BJ (cell line): ENCODE data around the gene CD247. TPM values are rescaled to one million over a fixed set of nuclear protein-coding genes. Genes with fewer than 3 reads are reported as not detected.

Experiments
- CTCF ChIA-PET: fragments of 350-600 bp; formaldehyde crosslinking; extraction: SDS; loops from one replicate; lab custom pipeline; 2021; ENCODE audit warnings: antibody characterized with exemption, inconsistent platforms; lab: Yijun Ruan, JAX
- POLR2A ChIA-PET: fragments of 300-600 bp; sonication (Branson Sonifier 250); formaldehyde crosslinking; extraction: SDS; loops from one replicate; lab custom pipeline; 2021; ENCODE audit warnings: antibody characterized with exemption; lab: Charles Lee
- DNase-seq: peaks from one replicate; pipeline ENCODE4 v3.0.0-alpha.2; 2011; ENCODE audit warnings: low read depth
- H3K27me3 ChIP-seq: 2 replicates; pipeline ENCODE4 v1.6.0; 2011; ENCODE audit warnings: low read length; ENCODE audit not compliant: control insufficient read depth, insufficient read depth
- H3K36me3 ChIP-seq: 2 replicates; pipeline ENCODE4 v1.5.1; 2011; ENCODE audit warnings: low read length; ENCODE audit not compliant: control insufficient read depth, insufficient read depth
- H3K4me3 ChIP-seq: 2 replicates; pipeline ENCODE4 v1.5.1; 2011; ENCODE audit warnings: low read depth, mild to moderate bottlenecking, control low read depth, low read length
- polyA plus RNA-seq: library from polyadenylated mRNA; depleted of rRNA; stranded (reverse); fragments of >200 nt; gene quantifications from 2 replicates; pipeline ENCODE4 v1.2.3, GENCODE V29; 2011
- TF ChIP-seq, protein P1 (sequence below): IDR thresholded peaks from 2 replicates; pipeline ENCODE4 v1.5.1; 2011; ENCODE audit warnings: low read depth, mild to moderate bottlenecking, control low read depth, inconsistent platforms, low read length, moderate library complexity; ENCODE audit not compliant: insufficient read depth

CD247 gene
- polyA plus RNA-seq, 1 experiment, result not detected

- ChIA-PET CTCF (interaction anchor here (0.6 to 1.9 kb wide), 5 partner anchors 45 to 1969 kb away, joined by 5 to 13 read pairs (median 6); no protein-coding TSS in a partner anchor), POLR2A (no interaction called here)
- Histone ChIP-seq H3K27me3 (peaks cover 9% of the 10 kb centered on the region; the same call in 1 of the 2 replicates), H3K36me3 (no peaks in the 10 kb centered on the region), H3K4me3 (no peak overlapping the region)
- TF ChIP-seq, protein P1, sequence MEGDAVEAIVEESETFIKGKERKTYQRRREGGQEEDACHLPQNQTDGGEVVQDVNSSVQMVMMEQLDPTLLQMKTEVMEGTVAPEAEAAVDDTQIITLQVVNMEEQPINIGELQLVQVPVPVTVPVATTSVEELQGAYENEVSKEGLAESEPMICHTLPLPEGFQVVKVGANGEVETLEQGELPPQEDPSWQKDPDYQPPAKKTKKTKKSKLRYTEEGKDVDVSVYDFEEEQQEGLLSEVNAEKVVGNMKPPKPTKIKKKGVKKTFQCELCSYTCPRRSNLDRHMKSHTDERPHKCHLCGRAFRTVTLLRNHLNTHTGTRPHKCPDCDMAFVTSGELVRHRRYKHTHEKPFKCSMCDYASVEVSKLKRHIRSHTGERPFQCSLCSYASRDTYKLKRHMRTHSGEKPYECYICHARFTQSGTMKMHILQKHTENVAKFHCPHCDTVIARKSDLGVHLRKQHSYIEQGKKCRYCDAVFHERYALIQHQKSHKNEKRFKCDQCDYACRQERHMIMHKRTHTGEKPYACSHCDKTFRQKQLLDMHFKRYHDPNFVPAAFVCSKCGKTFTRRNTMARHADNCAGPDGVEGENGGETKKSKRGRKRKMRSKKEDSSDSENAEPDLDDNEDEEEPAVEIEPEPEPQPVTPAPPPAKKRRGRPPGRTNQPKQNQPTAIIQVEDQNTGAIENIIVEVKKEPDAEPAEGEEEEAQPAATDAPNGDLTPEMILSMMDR, result no peak
- DNase-seq, result no peak
Observed at GRCh38 chr1:167446966-167447365, 71.4 kb downstream of the CD247 start.

DNA sequence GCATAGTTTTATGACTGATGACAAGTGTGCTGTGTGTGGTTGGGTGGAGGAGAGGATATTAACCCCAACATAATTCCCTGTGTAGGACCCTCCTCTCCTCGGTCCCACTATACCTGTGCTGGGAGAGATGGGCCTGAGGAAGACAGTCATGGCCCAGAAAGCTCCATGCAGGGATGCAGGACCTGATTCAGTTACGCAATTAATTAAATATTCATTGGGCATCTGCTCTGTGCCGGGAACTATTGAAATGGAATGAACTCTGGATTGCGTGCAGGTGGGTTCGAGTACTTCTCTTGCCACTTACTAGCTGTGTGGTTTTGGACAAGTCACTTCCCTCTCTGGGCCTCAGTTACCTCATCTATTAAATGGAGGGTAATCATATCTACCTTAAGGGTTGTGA is 74.6 kb downstream of the CD247 start:
- TF ChIP-seq, protein P1, result no peak
- DNase-seq, result no peak
- ChIA-PET POLR2A (no interaction called here), CTCF (interaction anchor here (0.6 to 5.7 kb wide), 8 partner anchors 11 to 377 kb away, joined by 3 to 38 read pairs (median 6); no protein-coding TSS in a partner anchor)
- no peak overlapping the region for H3K4me3 ChIP-seq
- H3K36me3 ChIP-seq, result no peaks in the 10 kb centered on the region
- H3K27me3 ChIP-seq, result peaks cover 15% of the 10 kb centered on the region

DNA sequence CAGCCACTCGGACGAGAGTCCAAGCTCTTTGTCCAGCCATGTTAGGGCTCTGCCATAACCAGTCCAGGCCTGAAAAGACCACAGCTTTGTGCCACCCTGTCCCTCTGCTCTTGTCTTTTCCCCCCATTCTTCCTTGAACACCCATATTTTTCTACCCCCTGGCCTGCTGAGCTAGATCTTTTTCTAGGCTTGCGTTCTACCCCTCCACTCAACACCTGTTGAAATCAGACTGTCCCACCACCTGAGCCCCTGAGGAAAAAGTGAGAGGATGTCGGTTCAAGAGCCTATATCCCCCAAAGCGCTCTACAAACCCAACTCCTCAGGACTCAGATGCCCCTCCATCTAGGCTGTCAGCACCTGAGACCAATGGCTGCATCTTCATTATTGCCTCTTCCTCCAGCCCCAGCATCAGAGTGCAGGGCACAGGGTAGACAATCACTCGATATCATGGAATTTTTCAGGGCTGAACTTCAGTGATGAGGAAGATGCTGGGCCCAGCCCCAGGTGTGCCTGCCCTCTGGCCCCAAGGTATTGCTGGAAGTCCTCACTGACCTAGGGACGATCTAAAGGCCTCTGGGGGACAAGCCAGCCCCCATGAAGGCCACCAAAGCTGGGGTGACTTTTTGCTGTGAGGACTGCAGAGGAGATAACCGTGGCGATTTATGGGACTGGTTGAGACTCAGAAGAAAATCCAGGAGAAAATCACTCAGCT is 75.3 kb downstream of the CD247 start:
- no peak for DNase-seq
- TF ChIP-seq, protein P1, result no peak
- ChIA-PET CTCF (interaction anchor here (0.6 to 5.7 kb wide), 14 partner anchors 9 to 377 kb away, joined by 3 to 38 read pairs (median 4); no protein-coding TSS in a partner anchor), POLR2A (no interaction called here)
- peaks cover 18% of the 10 kb centered on the region for H3K27me3 ChIP-seq
- H3K4me3 ChIP-seq, result no peak overlapping the region
- H3K36me3 ChIP-seq, result no peaks in the 10 kb centered on the region

DNA sequence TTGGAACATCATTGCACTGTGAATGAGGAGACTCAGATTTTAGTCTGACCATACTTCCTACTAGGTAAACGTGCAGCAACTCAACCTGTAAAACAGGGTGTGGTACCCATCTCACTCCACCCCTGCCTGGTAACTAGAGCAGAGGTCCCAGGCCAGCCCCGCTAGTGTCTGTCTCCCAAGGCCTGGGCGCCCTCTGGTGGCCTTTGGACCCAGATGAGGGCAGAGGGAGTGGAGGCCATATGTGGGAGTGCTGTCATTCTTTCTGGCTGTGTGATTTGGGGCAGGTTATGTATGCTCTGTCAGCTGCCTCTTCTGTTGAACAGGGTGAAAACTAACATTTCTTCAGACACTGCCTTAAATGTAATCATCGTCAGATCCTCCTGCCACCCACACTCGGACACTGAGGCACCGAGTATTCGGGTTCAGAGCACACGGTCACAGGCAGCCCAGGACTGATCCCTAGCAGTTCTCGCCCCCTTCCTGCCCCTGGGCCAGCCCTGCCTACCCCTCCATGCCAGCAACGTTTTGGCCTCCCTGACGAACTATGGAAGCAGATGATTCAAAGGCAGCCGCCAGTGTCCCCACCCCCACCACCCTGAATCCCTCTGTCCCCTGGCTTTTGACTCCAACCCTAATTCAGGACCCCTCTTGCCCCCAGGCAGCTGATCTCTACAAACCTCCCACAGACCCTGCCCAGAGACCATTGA is 76.0 kb downstream of the CD247 start:
- no peak for DNase-seq
- Histone ChIP-seq H3K27me3 (peaks cover 17% of the 10 kb centered on the region), H3K4me3 (no peak overlapping the region), H3K36me3 (no peaks in the 10 kb centered on the region)
- ChIA-PET POLR2A (no interaction called here), CTCF (interaction anchor here (0.6 to 5.7 kb wide), 18 partner anchors 9 to 376 kb away, joined by 3 to 38 read pairs (median 4); no protein-coding TSS in a partner anchor)
- TF ChIP-seq, protein P1, result peak; percentile 87

DNA sequence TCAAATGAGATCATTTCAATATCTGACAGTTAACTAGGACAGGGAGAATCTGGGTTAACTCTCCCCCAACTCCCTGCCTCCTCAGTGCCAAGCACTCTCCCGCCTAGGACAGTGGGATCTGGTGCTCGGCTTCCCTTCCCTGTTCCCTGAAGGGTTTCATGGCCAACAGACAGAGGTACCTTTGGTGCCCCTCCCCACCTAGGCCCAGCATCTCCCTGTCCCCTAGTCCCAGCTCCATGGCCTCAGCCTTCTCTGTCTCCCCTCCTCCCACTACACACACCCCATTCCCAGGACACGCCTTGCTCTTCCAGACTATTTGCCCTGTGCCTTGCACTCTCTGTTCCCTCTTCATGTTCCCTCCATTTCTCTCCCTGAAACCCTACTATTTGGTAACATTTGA is 77.1 kb downstream of the CD247 start:
- no peak for DNase-seq
- TF ChIP-seq, protein P1, result no peak

More for the DNA sequence above, 77.1 kb downstream of the CD247 start:
- Histone ChIP-seq H3K27me3 (peaks cover 15% of the 10 kb centered on the region), H3K4me3 (no peak overlapping the region), H3K36me3 (no peaks in the 10 kb centered on the region)
- ChIA-PET POLR2A (no interaction called here), CTCF (interaction anchor here (0.7 to 5.7 kb wide), 17 partner anchors 8 to 382 kb away, joined by 3 to 38 read pairs (median 5); no protein-coding TSS in a partner anchor)
